HG03103 (cell line): Measurements from ENCODE around the gene RAB14.

Source experiments
- ATAC-seq: cut with Tn5 transposase; IDR thresholded peaks from one replicate; pipeline ENCODE4 v1.9.1; 2021; ENCODE audit warnings: low read depth; ENCODE audit not compliant: unreplicated experiment

RAB14 gene

GRCh38 chr9:121201738-121202533, at the start of gene RAB14:
TSS of gene RAB14 (minus strand) at chr9:121201869. CDS start at chr9:121193412, 8,457 bp downstream.
- ATAC-seq = peak; percentile 76

- no peak for ATAC-seq
Measured at GRCh38 chr9:121249563-121249962, 47.9 kb upstream of the RAB14 start.

GRCh38 chr9:121246821-121247561, 45.3 kb upstream of the RAB14 start:
- ATAC-seq = no peak

- ATAC-seq = no peak
Measured at GRCh38 chr9:121242959-121243346, 41.3 kb upstream of the RAB14 start.

GRCh38 chr9:121242219-121242958, 40.7 kb upstream of the RAB14 start:
- no peak for ATAC-seq

GRCh38 chr9:121240472-121241135, 38.9 kb upstream of the RAB14 start:
- no peak for ATAC-seq

GRCh38 chr9:121239851-121240250, 38.2 kb upstream of the RAB14 start:
- ATAC-seq = no peak

- ATAC-seq = no peak
Measured at GRCh38 chr9:121239071-121239470, 37.4 kb upstream of the RAB14 start.

GRCh38 chr9:121237916-121238315, 36.2 kb upstream of the RAB14 start:
- ATAC-seq = no peak

GRCh38 chr9:121235512-121235911, 33.8 kb upstream of the RAB14 start:
- ATAC-seq = no peak

- no peak for ATAC-seq
Measured at GRCh38 chr9:121234832-121235161, 33.1 kb upstream of the RAB14 start.

- no peak for ATAC-seq
Measured at GRCh38 chr9:121233906-121234831, 32.5 kb upstream of the RAB14 start.

- no peak for ATAC-seq
Measured at GRCh38 chr9:121232251-121232650, 30.6 kb upstream of the RAB14 start.

- no peak for ATAC-seq
Measured at GRCh38 chr9:121230256-121230655, 28.6 kb upstream of the RAB14 start.

GRCh38 chr9:121227862-121228261, 26.2 kb upstream of the RAB14 start:
- ATAC-seq = no peak

GRCh38 chr9:121226175-121226574, 24.5 kb upstream of the RAB14 start:
- no peak for ATAC-seq

- no peak for ATAC-seq
Measured at GRCh38 chr9:121225240-121225639, 23.6 kb upstream of the RAB14 start.

GRCh38 chr9:121222524-121223171, 21.0 kb upstream of the RAB14 start:
- ATAC-seq = no peak

GRCh38 chr9:121221664-121222055, 20.0 kb upstream of the RAB14 start:
- no peak for ATAC-seq
